HG02642 (cell line): ENCODE results near the gene CDK6.

Source experiments
- ATAC-seq: cut with Tn5 transposase; IDR thresholded peaks from one replicate; pipeline ENCODE4 v1.9.1; 2021; ENCODE audit warnings: mild to moderate bottlenecking; ENCODE audit not compliant: unreplicated experiment, poor library complexity

Gene CDK6

DNA sequence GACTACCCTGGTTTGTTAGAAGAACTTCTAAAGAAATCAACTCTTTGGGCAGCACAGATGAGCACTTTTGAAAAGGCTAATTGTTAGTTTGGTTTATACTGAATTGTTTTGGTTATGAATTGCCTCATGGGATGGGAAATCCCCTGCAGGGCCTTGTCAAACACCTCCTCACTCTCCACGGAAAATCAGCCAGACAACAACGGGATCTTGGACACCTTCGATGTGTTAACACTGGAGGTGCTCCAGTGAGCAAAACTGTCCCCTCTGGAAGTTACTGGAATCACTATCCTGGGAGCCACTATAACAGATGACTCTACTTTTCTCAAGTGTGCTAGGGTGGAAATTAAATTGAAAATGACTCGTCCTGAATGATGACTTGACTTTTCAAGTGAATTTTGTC lies 38.7 kb downstream of the CDK6 start:
- peak; percentile 55 for ATAC-seq

GRCh38 chr7:92797284-92797683 lies 39.1 kb downstream of the CDK6 start:
- peak; percentile 23 for ATAC-seq

DNA sequence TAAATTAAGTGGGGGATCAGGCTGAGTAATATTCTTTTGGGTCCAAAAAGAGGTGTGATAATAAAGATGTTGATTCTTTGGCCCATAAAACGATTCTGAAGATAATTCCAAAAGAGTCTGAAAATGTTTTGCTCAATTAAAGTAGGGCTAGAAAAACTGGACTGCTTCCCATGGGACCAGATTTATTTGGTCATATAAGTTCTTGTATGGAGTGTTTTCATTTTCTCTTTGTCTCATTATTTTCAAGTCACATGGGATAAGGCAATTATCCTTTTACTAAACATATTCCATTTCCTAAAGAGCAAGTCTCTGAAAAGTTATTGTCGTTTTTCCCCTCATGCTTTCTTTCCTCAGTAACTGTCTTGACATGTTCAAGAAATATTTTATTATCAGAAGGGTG lies 41.5 kb downstream of the CDK6 start:
- ATAC-seq = no peak

DNA sequence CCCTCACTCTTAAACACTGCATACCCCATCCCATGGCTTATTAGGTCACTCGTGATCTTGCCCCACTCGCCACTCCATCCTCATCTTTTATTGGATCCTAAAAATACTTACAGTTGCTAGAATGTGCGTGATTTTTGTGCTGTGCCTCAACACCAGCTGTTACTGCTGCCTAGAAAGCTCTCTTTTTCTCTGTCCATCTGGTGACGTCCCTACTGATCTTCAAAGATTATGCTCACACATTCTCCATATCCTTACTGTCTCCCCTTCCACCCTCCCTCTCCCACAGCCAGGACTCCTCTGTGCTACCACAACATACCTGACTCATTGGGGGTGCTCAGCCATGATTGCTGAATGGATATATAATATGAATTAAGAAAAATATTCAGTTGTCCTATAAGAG lies 42.0 kb downstream of the CDK6 start:
- no peak for ATAC-seq

DNA sequence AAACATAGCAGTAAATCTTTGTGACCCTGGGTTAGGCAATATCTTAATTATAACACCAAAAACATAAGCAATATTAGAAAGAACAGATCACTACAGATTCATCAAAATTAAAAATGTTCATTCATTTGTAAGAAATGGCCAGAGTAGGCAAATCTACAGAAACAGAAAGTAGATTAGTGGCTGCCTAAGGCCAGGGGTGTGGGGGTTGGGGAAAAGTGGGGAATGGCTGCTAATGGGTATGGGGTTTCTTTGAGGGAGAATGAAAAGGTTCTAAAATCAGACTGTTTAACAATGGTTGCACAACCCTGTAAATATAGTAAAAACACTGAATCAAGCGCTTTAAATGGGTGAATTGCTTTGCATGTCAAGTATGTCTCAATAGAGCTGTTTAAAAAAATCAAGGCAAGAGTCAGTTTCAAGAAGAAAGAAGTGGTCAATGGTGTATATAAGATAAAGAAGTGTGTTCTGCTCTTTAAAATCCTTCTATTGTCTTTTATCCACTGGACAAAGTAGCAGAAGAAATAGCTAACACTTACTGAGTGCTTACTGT lies 42.6 kb downstream of the CDK6 start:
- no peak for ATAC-seq

DNA sequence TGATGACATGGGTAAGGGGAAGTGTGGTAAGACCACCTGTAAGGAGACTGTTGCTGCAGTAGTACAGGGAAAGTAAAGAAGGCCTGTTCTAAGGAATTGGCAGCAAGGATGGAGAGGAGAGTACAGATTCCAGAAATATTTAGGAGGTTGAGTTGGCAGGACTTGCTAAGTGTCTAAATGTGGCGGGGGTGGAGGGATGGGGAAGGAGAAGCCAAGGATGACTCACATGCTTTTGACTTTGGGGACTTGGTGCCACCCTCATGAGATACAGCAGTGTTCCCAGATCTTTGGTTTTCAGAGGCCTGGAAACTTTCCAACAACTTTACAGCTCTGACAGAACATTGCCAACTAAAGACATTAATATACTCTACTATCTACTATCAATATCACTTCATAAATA lies 45.4 kb downstream of the CDK6 start:
- no peak for ATAC-seq

GRCh38 chr7:92788559-92789183 lies 47.7 kb downstream of the CDK6 start:
- no peak for ATAC-seq

GRCh38 chr7:92785923-92786322 lies 50.5 kb downstream of the CDK6 start:
- no peak for ATAC-seq

DNA sequence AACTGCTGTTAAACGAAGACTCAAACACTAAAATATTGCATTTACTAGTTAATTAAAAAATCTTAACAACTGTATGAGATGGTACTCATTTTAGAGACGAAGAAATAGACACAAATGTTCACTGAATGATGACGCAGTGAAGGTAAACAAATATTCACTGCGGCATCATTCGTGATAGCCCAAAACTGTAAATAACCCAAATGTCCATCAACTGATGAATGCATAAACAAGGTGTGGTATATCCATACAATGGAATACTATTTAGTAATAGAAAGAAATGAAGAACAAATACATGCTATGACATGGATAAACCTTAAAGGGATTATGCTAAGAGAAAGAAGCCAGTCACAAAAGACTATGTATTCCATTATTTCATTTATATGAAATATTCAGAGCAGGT lies 51.4 kb downstream of the CDK6 start:
- no peak for ATAC-seq

DNA sequence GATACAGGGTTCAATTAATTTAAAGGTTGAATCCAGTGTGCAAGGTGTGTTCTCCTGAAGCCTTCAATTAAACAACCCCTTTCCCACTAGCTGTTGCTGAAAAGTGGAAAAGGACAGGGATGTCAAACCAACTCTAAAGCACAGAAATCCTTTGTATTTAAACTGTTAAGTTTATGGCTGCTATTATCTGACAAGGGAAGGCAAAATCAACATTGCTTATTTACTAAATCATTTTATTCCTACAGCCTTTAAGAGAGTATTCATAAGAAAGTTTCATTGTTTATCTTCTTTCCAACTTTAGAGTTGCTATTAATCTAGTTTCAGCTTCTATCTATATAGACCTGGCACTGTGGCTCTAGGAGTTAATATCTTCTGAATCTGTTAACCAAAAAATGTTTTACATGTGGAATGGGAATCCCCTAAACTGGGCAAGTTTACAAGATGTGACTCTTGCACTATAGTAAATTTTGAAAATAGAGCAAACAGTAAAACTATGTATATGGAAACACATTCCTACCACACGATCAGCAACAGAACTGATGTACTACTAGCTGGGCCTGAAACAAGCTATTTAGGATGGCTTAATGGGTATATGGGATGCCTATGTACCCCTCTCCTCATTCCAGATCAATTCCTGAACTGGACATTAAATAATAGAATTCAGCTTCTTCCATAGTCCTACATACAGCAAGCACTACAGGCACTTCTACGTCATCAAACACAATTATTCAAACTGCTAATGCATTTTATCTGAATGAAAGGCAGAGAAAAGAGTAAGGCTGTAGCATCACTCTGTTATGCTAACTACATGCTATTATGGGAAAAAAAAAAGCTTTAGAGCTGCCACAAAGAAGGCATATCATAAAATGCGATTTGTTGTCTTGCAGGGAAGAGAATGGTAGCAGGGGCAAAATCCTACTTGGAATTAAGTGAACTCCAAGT lies 52.8 kb downstream of the CDK6 start:
- no peak for ATAC-seq

- no peak for ATAC-seq
Measured at GRCh38 chr7:92782855-92783254, 53.5 kb downstream of the CDK6 start.

- no peak for ATAC-seq
Measured at GRCh38 chr7:92782236-92782635, 54.1 kb downstream of the CDK6 start.

- ATAC-seq = no peak
Measured at GRCh38 chr7:92781117-92781720, 55.2 kb downstream of the CDK6 start.

DNA sequence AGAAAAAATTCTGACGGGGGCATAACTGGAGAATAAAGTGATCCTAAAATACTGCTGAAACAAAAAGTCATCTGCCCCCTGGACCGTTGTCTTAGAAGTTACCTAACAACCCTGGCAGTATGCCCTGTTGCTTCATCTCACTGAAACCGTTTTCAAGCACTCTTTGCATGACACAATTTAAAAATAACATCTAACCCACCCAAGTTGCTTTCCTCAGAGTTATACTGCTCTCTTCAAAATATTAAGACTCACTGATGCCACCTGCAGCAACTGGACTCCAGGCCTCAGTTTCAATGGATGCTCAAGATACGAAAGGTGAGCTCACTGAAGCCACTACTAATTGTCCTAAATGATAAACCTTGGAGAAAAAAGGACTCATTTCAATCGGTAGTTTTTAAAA lies 57.4 kb downstream of the CDK6 start:
- ATAC-seq = peak; percentile 83

GRCh38 chr7:92777993-92778392 lies 58.4 kb downstream of the CDK6 start:
- ATAC-seq = no peak

DNA sequence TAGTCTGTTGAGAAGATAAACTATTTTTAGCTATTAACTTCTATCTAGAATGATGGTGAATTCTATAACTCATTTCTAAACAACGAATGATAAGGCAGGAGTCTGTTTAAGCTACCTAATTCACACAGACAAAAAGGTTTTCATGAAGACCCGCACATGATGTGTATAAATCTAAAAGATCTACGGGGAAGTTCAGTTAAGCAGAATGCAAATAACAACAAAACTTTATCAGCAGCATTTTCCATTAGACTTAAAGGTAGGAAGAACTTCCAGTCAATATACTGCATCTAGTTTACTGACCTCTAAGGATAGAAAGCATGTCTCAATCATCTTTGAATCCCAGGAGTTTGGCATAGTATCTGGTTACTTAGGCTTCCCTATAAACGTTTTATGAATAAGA lies 62.6 kb downstream of the CDK6 start:
- ATAC-seq = no peak

GRCh38 chr7:92769844-92770243 lies 66.5 kb downstream of the CDK6 start:
- ATAC-seq = no peak

GRCh38 chr7:92769394-92769699 lies 67.0 kb downstream of the CDK6 start:
- peak; percentile 22 for ATAC-seq

DNA sequence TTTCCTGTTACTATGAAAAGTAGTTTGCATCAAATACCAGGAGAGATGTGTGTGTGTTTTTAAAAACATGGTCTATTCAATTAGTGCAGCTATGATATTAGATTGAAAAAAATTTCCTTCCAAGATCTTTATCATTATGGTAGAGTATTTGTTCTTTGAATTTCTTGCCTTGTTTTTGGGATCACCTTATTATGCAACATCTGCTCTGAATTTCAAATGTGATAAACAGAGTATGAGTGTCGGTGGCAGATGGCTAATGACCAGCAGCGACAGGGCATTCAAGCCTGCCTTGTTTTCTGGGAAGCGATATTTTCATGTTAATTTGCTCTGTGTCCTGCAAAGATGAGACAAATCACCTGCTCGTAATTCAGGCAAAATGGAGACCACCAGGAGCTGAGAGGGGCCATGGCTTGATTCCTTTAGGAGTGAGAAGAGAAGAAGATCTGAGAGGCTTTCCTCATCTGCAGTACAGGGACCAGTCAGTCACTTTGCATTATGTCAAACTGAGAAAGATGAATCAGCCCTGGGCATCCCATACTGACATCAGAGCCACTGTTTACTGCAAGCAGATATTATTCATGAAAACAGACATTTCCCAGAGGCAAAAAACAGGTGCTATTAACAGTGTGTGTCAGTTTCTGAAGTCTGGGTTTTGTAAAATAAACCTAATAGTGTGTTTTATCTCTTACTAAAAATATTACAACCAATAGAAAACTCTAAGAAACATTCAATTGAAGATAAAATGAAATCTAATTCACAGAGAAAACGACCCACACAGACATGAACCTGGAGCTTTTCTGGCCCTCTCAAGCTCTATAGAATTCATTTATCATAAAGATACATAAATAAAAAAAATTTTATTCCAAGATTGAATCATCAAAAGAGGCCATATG lies 67.6 kb downstream of the CDK6 start:
- peak; percentile 89 for ATAC-seq

DNA sequence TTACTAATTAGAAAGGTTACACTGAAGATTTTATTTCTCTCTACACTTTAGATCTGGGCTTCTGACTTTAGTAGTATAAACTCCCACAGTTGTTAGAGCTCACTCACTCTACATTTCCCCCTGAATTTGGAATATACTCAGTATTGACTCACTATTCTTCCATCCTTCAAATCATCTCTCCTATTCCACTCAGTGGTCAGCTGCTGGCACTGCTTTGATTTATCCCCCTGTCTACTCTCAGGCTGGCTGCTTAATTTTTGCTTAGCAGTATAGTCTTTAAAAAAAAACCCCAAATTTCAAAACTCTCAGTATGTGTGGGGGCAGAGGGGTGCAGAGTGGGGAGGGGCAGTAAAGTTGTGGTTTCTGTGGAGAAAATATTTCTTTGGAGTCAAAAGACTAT lies 68.9 kb downstream of the CDK6 start:
- ATAC-seq = no peak
